ENCODE results near the gene PKP1. TPM values are rescaled to one million over a fixed set of nuclear protein-coding genes. Genes with fewer than 3 reads are reported as not detected.

Gene PKP1
- total and polyA plus RNA-seq, 2 of the 4 experiments (the other 2 are of a cell fraction), result 0.18 to 0.36 TPM

DNA sequence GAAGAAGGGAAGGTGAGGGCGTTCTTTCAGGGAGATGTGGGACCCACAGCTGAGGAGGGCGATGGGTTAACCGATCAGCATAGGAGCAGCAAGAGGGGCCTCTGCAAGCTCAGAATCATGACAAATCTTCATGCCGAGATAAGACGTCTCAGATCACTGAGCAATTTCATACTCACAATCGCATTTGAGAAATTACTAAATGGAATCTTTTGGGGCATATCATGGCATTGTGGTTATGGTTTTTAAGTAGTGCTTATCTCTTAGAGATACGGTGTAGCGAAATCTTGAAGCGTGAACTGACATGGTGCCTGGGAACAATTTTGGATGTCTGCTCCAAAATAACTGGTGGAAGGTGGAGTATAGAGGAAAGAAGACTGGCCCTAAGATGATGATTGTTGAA, 88.0 kb downstream of the PKP1 start:
- H2BK5ac ChIP-seq (ENCODE audit: low read depth, low read length, poor library complexity, severe bottlenecking), result no peak overlapping the region
- TF ChIP-seq, protein P1, sequence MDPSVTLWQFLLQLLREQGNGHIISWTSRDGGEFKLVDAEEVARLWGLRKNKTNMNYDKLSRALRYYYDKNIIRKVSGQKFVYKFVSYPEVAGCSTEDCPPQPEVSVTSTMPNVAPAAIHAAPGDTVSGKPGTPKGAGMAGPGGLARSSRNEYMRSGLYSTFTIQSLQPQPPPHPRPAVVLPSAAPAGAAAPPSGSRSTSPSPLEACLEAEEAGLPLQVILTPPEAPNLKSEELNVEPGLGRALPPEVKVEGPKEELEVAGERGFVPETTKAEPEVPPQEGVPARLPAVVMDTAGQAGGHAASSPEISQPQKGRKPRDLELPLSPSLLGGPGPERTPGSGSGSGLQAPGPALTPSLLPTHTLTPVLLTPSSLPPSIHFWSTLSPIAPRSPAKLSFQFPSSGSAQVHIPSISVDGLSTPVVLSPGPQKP (IDR thresholded peaks at IDR 0.05; ENCODE audit: borderline replicate concordance, low read depth, low read length), result no peak
- TF ChIP-seq, protein P2, sequence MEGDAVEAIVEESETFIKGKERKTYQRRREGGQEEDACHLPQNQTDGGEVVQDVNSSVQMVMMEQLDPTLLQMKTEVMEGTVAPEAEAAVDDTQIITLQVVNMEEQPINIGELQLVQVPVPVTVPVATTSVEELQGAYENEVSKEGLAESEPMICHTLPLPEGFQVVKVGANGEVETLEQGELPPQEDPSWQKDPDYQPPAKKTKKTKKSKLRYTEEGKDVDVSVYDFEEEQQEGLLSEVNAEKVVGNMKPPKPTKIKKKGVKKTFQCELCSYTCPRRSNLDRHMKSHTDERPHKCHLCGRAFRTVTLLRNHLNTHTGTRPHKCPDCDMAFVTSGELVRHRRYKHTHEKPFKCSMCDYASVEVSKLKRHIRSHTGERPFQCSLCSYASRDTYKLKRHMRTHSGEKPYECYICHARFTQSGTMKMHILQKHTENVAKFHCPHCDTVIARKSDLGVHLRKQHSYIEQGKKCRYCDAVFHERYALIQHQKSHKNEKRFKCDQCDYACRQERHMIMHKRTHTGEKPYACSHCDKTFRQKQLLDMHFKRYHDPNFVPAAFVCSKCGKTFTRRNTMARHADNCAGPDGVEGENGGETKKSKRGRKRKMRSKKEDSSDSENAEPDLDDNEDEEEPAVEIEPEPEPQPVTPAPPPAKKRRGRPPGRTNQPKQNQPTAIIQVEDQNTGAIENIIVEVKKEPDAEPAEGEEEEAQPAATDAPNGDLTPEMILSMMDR (conservative IDR thresholded peaks at IDR 0.05; ENCODE audit: low read depth, low read length), result no peak
- no peak for TF ChIP-seq FOS (IDR thresholded peaks at IDR 0.05; ENCODE audit: low read depth, low read length)
- no peak for TF ChIP-seq MXI1 (IDR thresholded peaks at IDR 0.05; ENCODE audit: borderline replicate concordance, low read depth, low read length)
- TF ChIP-seq USF2 (IDR thresholded peaks at IDR 0.05; ENCODE audit: low read depth, low read length), result no peak
- no peak for TF ChIP-seq NFE2L2 (IDR thresholded peaks at IDR 0.05; ENCODE audit: low read depth, low read length)
- no peak for TF ChIP-seq SMC3 (IDR thresholded peaks at IDR 0.05; ENCODE audit: low read depth, low read length)
- TF ChIP-seq MAFK (IDR thresholded peaks at IDR 0.05; ENCODE audit: low read depth, low read length), result no peak
- H2AK5ac ChIP-seq (ENCODE audit: low read depth, low read length), result no peak overlapping the region
- no peaks in the 10 kb centered on the region for H4K20me1 ChIP-seq (ENCODE audit: insufficient read depth, low read length)
- H2BK20ac ChIP-seq (ENCODE audit: low read depth, low read length), result no peak overlapping the region
- DNase-seq, result no peak
- peaks cover under 1% of the 10 kb centered on the region; the same call in 1 of the 2 replicates for H3K4me1 ChIP-seq (ENCODE audit: control insufficient read depth, insufficient read depth, low read length)
- H4K5ac ChIP-seq (ENCODE audit: low read depth, low read length), result no peak overlapping the region
- H3K36me3 ChIP-seq (ENCODE audit: control insufficient read depth, insufficient read depth, low read length), result no peaks in the 10 kb centered on the region
- in situ Hi-C loops (cut with MboI; ENCODE audit: low sequenced_read_pairs) (no loop called here), dilution Hi-C loops (cut with HindIII; ENCODE audit: low sequenced_read_pairs, unreplicated experiment) (no loop called here), intact Hi-C loops (cut with micrococcal nuclease) (no loop called here)
- no peak overlapping the region for H3K4me2 ChIP-seq (ENCODE audit: low read depth, low read length)
- H3K23ac ChIP-seq (ENCODE audit: low read depth, low read length), result no peak overlapping the region
- ATAC-seq (ENCODE audit: low read depth), result no peak
- H2BK120ac ChIP-seq (ENCODE audit: low read depth, low read length), result no peak overlapping the region
- H3K14ac ChIP-seq (replicated peaks; ENCODE audit: low read depth, low read length), result no peak overlapping the region
- ChIA-PET POLR2A (ENCODE audit: unreplicated experiment) (no interaction called here), CTCF (interaction anchor here (0.6 kb wide), 2 partner anchors 16 to 830 kb away, joined by 3 read pairs; no protein-coding TSS in a partner anchor)
- no TSS peak for BruUV-seq (replicated peaks)
- no peak overlapping the region for H3K9ac ChIP-seq (ENCODE audit: low read depth, low read length)
- H3K4ac ChIP-seq (ENCODE audit: low read depth, low read length), result no peak overlapping the region
- H3K79me1 ChIP-seq (ENCODE audit: low read depth in 1 of 2, low read length in 2 of 2), result no peaks in the 10 kb centered on the region
- no peak overlapping the region for H3K56ac ChIP-seq (ENCODE audit: extremely low read depth, insufficient read depth, low read length)
- 50% methylated on average over 6 of the region's 9 CpGs; no CpG with 5 or more reads in 1 of the 2 experiments for WGBS, 2 experiments (ENCODE audit: extremely low coverage in 2 of 2, insufficient read length in 1 of 2)
- no peak overlapping the region for H4K8ac ChIP-seq (ENCODE audit: low read depth in 2 of 2, low read length in 2 of 2)
- H3K18ac ChIP-seq (ENCODE audit: low read depth, low read length), result no peak overlapping the region
- no peak overlapping the region for H4K91ac ChIP-seq (ENCODE audit: insufficient read depth, low read depth, low read length)
- no peak overlapping the region for H2AFZ ChIP-seq (replicated peaks; ENCODE audit: low read length, poor library complexity)
- H3K4me3 ChIP-seq (ENCODE audit: insufficient read depth, low read depth, low read length), result no peak overlapping the region
- no peaks in the 10 kb centered on the region; the same call in 1 of the 2 replicates for H3K9me3 ChIP-seq (ENCODE audit: control insufficient read depth, insufficient read depth, low read length)
- no peaks in the 10 kb centered on the region; the same call in 1 of the 2 replicates for H3K9me1 ChIP-seq (ENCODE audit: insufficient read depth, low read length)
- no peak overlapping the region for H3K27ac ChIP-seq (ENCODE audit: insufficient read depth, low read length)
- peaks cover 96% of the 10 kb centered on the region for H3K27me3 ChIP-seq (ENCODE audit: control insufficient read depth, insufficient read depth, low read length)
- H2AK9ac ChIP-seq (replicated peaks; ENCODE audit: low read depth, low read length, poor library complexity), result no peak overlapping the region
- H2BK15ac ChIP-seq (ENCODE audit: low read depth, low read length), result no peak overlapping the region

Measured in IMR-90 (cell line).